HepG2 (cell line): ENCODE results near the gene NKPD1. TPM values are rescaled to one million over a fixed set of nuclear protein-coding genes. Genes with fewer than 3 reads are reported as not detected.

ENCODE experiments used
- ATF7 ChIP-seq, 2 experiments: fragments of 450-650 bp in 1 of 2; sonication (generic) in 1 of 2; formaldehyde crosslinking in 1 of 2; IDR thresholded peaks; 2 replicates each; pipeline versions ENCODE4 v1.4.0 to v1.6.1; 2016 to 2020; ENCODE audit warnings: antibody characterized with exemption in 1 of 2, mild to moderate bottlenecking in 1 of 2, missing genetic modification reagents in 1 of 2
- DRAP1 ChIP-seq: IDR thresholded peaks from 2 replicates; pipeline ENCODE4 v1.6.1; 2016; ENCODE audit warnings: missing genetic modification reagents, missing compliant biosample characterization
- ETV5 ChIP-seq: IDR thresholded peaks from 2 replicates; pipeline ENCODE4 v1.6.1; 2018; ENCODE audit warnings: missing biosample characterization, missing genetic modification reagents, inconsistent platforms, borderline replicate concordance
- GATA4 ChIP-seq: sonication (generic); IDR thresholded peaks from 2 replicates; pipeline ENCODE4 v1.6.1; 2016; ENCODE audit warnings: antibody characterized with exemption, low read depth, borderline replicate concordance
- IRF2 ChIP-seq: IDR thresholded peaks from 2 replicates; pipeline ENCODE4 v1.6.1; 2018; ENCODE audit warnings: missing genetic modification reagents, missing compliant biosample characterization
- KMT2B ChIP-seq: IDR thresholded peaks from 2 replicates; pipeline ENCODE4 v1.6.1; 2016; ENCODE audit warnings: missing genetic modification reagents, missing compliant biosample characterization
- MIER2 ChIP-seq: IDR thresholded peaks from 2 replicates; pipeline ENCODE4 v1.6.1; 2016; ENCODE audit warnings: missing biosample characterization, missing genetic modification reagents
- MLX ChIP-seq: IDR thresholded peaks from 2 replicates; pipeline ENCODE4 v1.6.1; 2016
- NFRKB ChIP-seq: fragments of 450-650 bp; IDR thresholded peaks from 2 replicates; pipeline ENCODE4 v1.6.1; 2017
- NKX3-1 ChIP-seq: sonication (generic); formaldehyde crosslinking; IDR thresholded peaks from 2 replicates; pipeline ENCODE4 v1.5.0; 2020; ENCODE audit warnings: missing genetic modification reagents
- TAF15 ChIP-seq: fragments of 200-400 bp; formaldehyde crosslinking; IDR thresholded peaks from one replicate; pipeline ENCODE4 v1.6.1; 2018; ENCODE audit warnings: mild to moderate bottlenecking, low read depth, low read length; ENCODE audit not compliant: poor library complexity, severe bottlenecking
- TFDP1 ChIP-seq: IDR thresholded peaks from 2 replicates; pipeline ENCODE4 v1.6.1; 2016; ENCODE audit warnings: missing compliant biosample characterization, missing genetic modification reagents, borderline replicate concordance
- THRA ChIP-seq: sonication (generic); formaldehyde crosslinking; IDR thresholded peaks from 2 replicates; pipeline ENCODE4 v1.4.0; 2020; ENCODE audit warnings: missing genetic modification reagents, borderline replicate concordance
- U2AF2 ChIP-seq: fragments of 200-400 bp; formaldehyde crosslinking; IDR thresholded peaks from 2 replicates; pipeline ENCODE4 v1.6.1; 2017; ENCODE audit warnings: low read depth, mild to moderate bottlenecking, low read length
- ZC3H4 ChIP-seq: sonication (generic); formaldehyde crosslinking; IDR thresholded peaks from 2 replicates; pipeline ENCODE4 v1.4.0; 2020; ENCODE audit warnings: missing genetic modification reagents, borderline replicate concordance
- ZFP90 ChIP-seq: sonication (generic); formaldehyde crosslinking; IDR thresholded peaks from 2 replicates; pipeline ENCODE4 v1.8.0; 2022; ENCODE audit warnings: missing genetic modification reagents, mild to moderate bottlenecking, inconsistent platforms, borderline replicate concordance
- ZNF10 ChIP-seq: sonication (generic); formaldehyde crosslinking; IDR thresholded peaks from 2 replicates; pipeline ENCODE4 v1.4.0; 2020; ENCODE audit warnings: mild to moderate bottlenecking, low read depth, missing genetic modification reagents, borderline replicate concordance
- ZNF160 ChIP-seq: sonication (generic); formaldehyde crosslinking; IDR thresholded peaks from 2 replicates; pipeline ENCODE4 v1.8.0; 2022; ENCODE audit warnings: mild to moderate bottlenecking, inconsistent platforms, missing genetic modification reagents
- ZNF484 ChIP-seq: sonication (generic); formaldehyde crosslinking; IDR thresholded peaks from 2 replicates; pipeline ENCODE4 v1.5.1; 2020; ENCODE audit warnings: mild to moderate bottlenecking, low read depth, missing genetic modification reagents, borderline replicate concordance
- ZNF616 ChIP-seq: sonication (generic); formaldehyde crosslinking; IDR thresholded peaks from 2 replicates; pipeline ENCODE4 v1.5.0; 2020; ENCODE audit warnings: low read depth, mild to moderate bottlenecking, missing genetic modification reagents
- ZNF737 ChIP-seq: sonication (generic); formaldehyde crosslinking; IDR thresholded peaks from 2 replicates; pipeline ENCODE4 v1.5.0; 2020; ENCODE audit warnings: missing genetic modification reagents, mild to moderate bottlenecking, borderline replicate concordance
- ZNF749 ChIP-seq: sonication (generic); formaldehyde crosslinking; IDR thresholded peaks from 2 replicates; pipeline ENCODE4 v1.8.0; 2022; ENCODE audit warnings: mild to moderate bottlenecking, missing genetic modification reagents, moderate library complexity, borderline replicate concordance
- ZNF766 ChIP-seq: sonication (generic); formaldehyde crosslinking; IDR thresholded peaks from 2 replicates; pipeline ENCODE4 v1.5.0; 2020; ENCODE audit warnings: missing genetic modification reagents, borderline replicate concordance
- ZUFSP ChIP-seq: sonication (generic); formaldehyde crosslinking; IDR thresholded peaks from 2 replicates; pipeline ENCODE4 v1.9.0; 2021; ENCODE audit warnings: missing genetic modification reagents, mild to moderate bottlenecking, borderline replicate concordance
- polyA plus RNA-seq, 8 experiments: library from polyadenylated mRNA; depleted of rRNA in 3 of 8; stranded (reverse) in 7 of 8; unstranded in 1 of 8; fragments of >200 nt; fragmentation: Illumina TruSeq in 4 of 8; extraction: Trizol in 4 of 8; gene quantifications; 2 replicates each; pipeline versions ENCODE4 v1.2.1 to v1.2.3, GENCODE V29; 2011 to 2016; ENCODE audit warnings: low read depth in 4 of 8, missing spikeins in 1 of 8, mixed read lengths in 1 of 8; ENCODE audit not compliant: insufficient read depth in 1 of 8
- total RNA-seq, 5 experiments: library from RNA; depleted of rRNA; stranded (reverse); fragments of >200 nt; fragmentation: Illumina TruSeq; extraction: Trizol; gene quantifications; 2 replicates each; pipeline ENCODE4 v1.2.3, GENCODE V29; 2016; ENCODE audit warnings: low read depth in 1 of 5

Gene NKPD1
- total and polyA plus RNA-seq, 2 of the 13 experiments (the other 11 are each of a cell fraction or from before 2014, with no cell fraction given): 0.03 TPM; not detected in 1

- peak; percentile 51; the same call in 1 of the 2 replicates for TF ChIP-seq ZNF766 (CRISPR knock-in tag)
- peak; percentile 62 for TF ChIP-seq ATF7 (IDR thresholded peaks at IDR 0.05)
- TF ChIP-seq ATF7 (CRISPR knock-in tag; IDR thresholded peaks at IDR 0.05): no peak
- no peak for TF ChIP-seq TAF15
- TF ChIP-seq ZFP90 (CRISPR knock-in tag): peak; percentile 81
- TF ChIP-seq MLX (CRISPR knock-in tag): peak; percentile 40; the same call in 1 of the 2 replicates
- TF ChIP-seq TFDP1: peak; percentile 46; the same call in 1 of the 2 replicates
- TF ChIP-seq NKX3-1: no peak
- TF ChIP-seq IRF2 (CRISPR knock-in tag): no peak
- 0 out of 2 replicates have a peak, but pooled peaks have one; percentile 41 for TF ChIP-seq ZNF160 (CRISPR knock-in tag)
- TF ChIP-seq NFRKB: no peak
- TF ChIP-seq GATA4: no peak; the same call in 1 of the 2 replicates
- no peak for TF ChIP-seq U2AF2
- no peak; the same call in 1 of the 2 replicates for TF ChIP-seq ETV5
- no peak for TF ChIP-seq ZNF10 (CRISPR knock-in tag)
- TF ChIP-seq ZC3H4: no peak
- no peak for TF ChIP-seq ZNF616 (CRISPR knock-in tag)
- peak; percentile 38; the same call in 1 of the 2 replicates for TF ChIP-seq THRA (CRISPR knock-in tag)
- TF ChIP-seq MIER2 (CRISPR knock-in tag): no peak
- no peak for TF ChIP-seq ZUFSP (CRISPR knock-in tag)
- TF ChIP-seq KMT2B (CRISPR knock-in tag): no peak
- TF ChIP-seq ZNF484 (CRISPR knock-in tag): no peak
- TF ChIP-seq DRAP1 (CRISPR knock-in tag): peak; percentile 91
- TF ChIP-seq ZNF749: no peak
- TF ChIP-seq ZNF737: no peak
These were observed 17.7 kb upstream of the NKPD1 start, which contains the start of gene BLOC1S3 (continued) for GRCh38 chr19:45178262-45179071.
